Measurements from ENCODE around the gene FOXD4L1.
"Not testable (repeated sequence)": the region's sequence is repeated elsewhere in the genome, so short reads cannot be mapped to it uniquely, and the experiment has no call there.

FOXD4L1 gene

GRCh38 chr2:113498365-113498764 lies at the start of gene FOXD4L1:
FOXD4L1 (plus strand) TSS chr2:113498665; CDS start chr2:113499257, 592 bp downstream.
- not testable (repeated sequence) for H3K9me3 ChIP-seq (ENCODE audit: low read depth, low read length); H3K27ac ChIP-seq; H3K9ac ChIP-seq (ENCODE audit: insufficient read length); H3K36me3 ChIP-seq (ENCODE audit: insufficient read depth, low read length); H3K4me3 ChIP-seq; DNase-seq (ENCODE audit: low read depth, low spot score)

GRCh38 chr2:113465770-113466169 lies 32.7 kb upstream of the FOXD4L1 start:
- not testable (repeated sequence) for DNase-seq (ENCODE audit: low read depth, low spot score); H3K9me3 ChIP-seq (ENCODE audit: low read depth, low read length); H3K4me3 ChIP-seq; H3K27ac ChIP-seq; H3K36me3 ChIP-seq (ENCODE audit: insufficient read depth, low read length); H3K9ac ChIP-seq (ENCODE audit: insufficient read length)

GRCh38 chr2:113476688-113477368 lies 21.6 kb upstream of the FOXD4L1 start:
- H3K9me3 ChIP-seq (ENCODE audit: low read depth, low read length); H3K4me3 ChIP-seq; H3K36me3 ChIP-seq (ENCODE audit: insufficient read depth, low read length); H3K9ac ChIP-seq (ENCODE audit: insufficient read length); H3K27ac ChIP-seq; DNase-seq (ENCODE audit: low read depth, low spot score): not testable (repeated sequence)

DNA sequence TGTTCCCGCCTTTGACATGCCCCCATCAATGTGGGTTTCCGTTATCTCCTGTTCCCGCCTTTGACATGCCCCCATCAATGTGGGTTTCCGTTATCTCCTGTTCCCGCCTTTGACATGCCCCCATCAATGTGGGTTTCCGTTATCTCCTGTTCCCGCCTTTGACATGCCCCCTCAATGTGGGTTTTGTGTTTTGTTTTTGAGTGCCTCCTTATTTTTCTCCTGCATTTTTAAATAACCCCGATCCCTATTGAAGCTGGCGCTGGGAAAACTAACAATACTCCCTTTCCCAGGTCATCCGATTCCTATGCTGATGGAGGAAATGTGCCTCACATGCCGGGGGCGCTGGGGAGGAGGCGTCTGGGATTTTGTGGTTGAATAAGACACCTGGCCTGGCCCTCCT lies 1.9 kb upstream of the FOXD4L1 start:
- not testable (repeated sequence) for H3K9ac ChIP-seq (ENCODE audit: insufficient read length); DNase-seq (ENCODE audit: low read depth, low spot score); H3K36me3 ChIP-seq (ENCODE audit: insufficient read depth, low read length); H3K9me3 ChIP-seq (ENCODE audit: low read depth, low read length); H3K27ac ChIP-seq; H3K4me3 ChIP-seq

DNA sequence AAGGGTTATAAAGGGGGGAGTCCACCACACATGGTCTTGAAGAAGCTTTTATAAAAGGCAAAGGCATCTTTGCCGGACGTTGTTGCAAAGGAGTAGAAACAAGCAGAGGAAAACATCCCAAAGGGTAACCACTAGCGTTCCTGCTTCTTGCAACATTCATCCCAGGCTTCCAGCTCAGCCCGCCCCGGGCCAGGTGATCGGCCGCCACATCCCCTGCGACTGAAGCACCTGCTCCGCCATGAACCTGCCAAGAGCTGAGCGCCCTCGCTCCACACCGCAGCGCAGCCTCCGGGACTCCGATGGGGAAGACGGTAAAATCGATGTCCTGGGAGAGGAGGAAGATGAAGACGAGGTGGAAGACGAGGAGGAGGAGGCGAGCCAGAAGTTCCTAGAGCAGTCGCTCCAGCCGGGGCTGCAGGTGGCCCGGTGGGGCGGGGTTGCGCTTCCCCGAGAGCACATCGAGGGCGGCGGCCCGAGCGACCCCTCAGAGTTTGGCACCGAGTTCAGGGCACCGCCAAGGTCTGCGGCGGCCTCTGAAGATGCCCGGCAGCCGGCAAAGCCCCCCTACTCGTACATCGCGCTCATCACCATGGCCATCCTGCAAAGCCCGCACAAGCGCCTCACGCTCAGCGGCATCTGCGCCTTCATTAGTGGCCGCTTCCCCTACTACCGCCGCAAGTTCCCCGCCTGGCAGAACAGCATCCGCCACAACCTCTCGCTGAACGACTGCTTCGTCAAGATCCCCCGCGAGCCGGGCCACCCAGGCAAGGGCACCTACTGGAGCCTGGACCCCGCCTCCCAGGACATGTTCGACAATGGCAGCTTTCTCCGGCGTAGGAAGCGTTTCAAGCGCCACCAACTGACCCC lies 787 bp downstream of the FOXD4L1 start:
- H3K27ac ChIP-seq; H3K9me3 ChIP-seq (ENCODE audit: low read depth, low read length); DNase-seq (ENCODE audit: low read depth, low spot score); H3K4me3 ChIP-seq; H3K9ac ChIP-seq (ENCODE audit: insufficient read length); H3K36me3 ChIP-seq (ENCODE audit: insufficient read depth, low read length): not testable (repeated sequence)

GRCh38 chr2:113499886-113500722 lies 1.6 kb downstream of the FOXD4L1 start:
- not testable (repeated sequence) for H3K36me3 ChIP-seq (ENCODE audit: insufficient read depth, low read length); H3K27ac ChIP-seq; H3K9me3 ChIP-seq (ENCODE audit: low read depth, low read length); DNase-seq (ENCODE audit: low read depth, low spot score); H3K9ac ChIP-seq (ENCODE audit: insufficient read length); H3K4me3 ChIP-seq

GRCh38 chr2:113500723-113501038 lies 2.2 kb downstream of the FOXD4L1 start:
- not testable (repeated sequence) for H3K9ac ChIP-seq (ENCODE audit: insufficient read length); H3K27ac ChIP-seq; H3K9me3 ChIP-seq (ENCODE audit: low read depth, low read length); H3K36me3 ChIP-seq (ENCODE audit: insufficient read depth, low read length); DNase-seq (ENCODE audit: low read depth, low spot score); H3K4me3 ChIP-seq

DNA sequence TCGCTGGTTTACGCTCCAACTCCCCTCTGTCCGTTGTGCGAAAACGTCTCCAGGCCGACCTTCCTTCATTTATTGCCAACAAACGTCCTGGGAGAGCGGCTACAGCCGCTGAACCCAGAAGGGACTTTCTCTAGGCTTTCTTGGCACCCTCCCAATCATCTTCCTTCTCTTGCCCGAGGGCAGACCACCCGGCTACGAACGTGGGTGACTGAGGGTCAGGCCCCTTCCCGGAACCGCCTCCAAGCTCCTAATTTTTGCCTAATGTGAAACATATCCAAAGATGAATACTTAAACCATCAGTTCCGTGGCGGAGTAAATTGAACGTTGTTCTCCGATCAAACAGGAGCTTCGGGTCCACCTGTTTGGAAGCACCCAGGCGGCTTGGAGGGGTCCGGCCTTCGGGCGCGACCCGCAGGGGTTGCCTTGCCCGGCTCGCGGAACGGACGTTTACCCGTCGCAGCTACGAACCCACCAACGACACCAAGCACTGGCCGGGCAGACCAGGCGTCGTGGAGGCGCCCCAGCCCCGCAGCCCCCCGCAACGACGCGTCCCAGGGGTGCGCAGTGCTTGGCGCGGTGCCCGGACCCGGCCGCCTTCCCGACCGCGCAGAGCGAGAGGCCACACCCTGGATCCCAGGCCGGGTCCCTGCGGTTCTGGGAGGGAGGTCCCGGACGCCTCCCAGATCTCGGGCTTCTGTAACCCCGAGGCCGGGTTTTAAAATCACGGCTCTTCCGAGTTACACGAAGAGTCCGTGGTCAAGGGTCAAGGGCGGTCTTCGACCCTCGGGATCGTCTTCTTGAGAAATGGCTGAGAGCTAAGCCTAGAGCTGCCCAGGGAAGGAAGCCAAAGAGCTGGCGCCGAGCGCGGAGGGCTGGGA lies 4.0 kb downstream of the FOXD4L1 start:
- peak overlapping the region; percentile 68 for H3K4me3 ChIP-seq
- not testable (repeated sequence) for DNase-seq (ENCODE audit: low read depth, low spot score); H3K9ac ChIP-seq (ENCODE audit: insufficient read length); H3K36me3 ChIP-seq (ENCODE audit: insufficient read depth, low read length); H3K9me3 ChIP-seq (ENCODE audit: low read depth, low read length); H3K27ac ChIP-seq

GRCh38 chr2:113503094-113504042 lies 4.9 kb downstream of the FOXD4L1 start:
- TF ChIP-seq EZH2 (IDR thresholded peaks at IDR 0.05), result peak; percentile 75
- not testable (repeated sequence) for H3K9me3 ChIP-seq (ENCODE audit: low read depth, low read length); H3K9ac ChIP-seq (ENCODE audit: insufficient read length); H3K36me3 ChIP-seq (ENCODE audit: insufficient read depth, low read length); DNase-seq (ENCODE audit: low read depth, low spot score); H3K27ac ChIP-seq
- H3K4me3 ChIP-seq, result peak overlapping the region; percentile 68

DNA sequence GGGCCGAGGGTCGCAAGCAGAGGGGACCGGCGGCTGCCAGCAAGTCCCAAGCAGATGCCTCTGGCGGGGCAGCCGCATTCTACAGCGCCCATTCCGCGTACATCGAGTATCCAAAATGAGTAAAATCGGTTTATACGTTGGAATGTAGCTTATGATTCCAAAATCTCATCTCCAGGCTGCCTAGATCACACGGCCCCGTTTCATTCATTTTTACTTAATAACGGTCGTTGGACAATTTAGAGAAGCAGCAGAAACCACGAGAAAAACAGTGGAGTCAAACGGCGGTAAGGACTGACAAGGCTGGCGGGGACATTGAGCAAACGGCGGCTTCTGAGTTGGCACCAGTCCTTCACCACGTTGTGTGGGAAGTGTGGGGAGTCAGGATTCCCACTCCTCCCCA lies 5.6 kb downstream of the FOXD4L1 start:
- H3K9me3 ChIP-seq (ENCODE audit: low read depth, low read length); H3K9ac ChIP-seq (ENCODE audit: insufficient read length); DNase-seq (ENCODE audit: low read depth, low spot score); H3K36me3 ChIP-seq (ENCODE audit: insufficient read depth, low read length); H3K27ac ChIP-seq; H3K4me3 ChIP-seq: not testable (repeated sequence)

GRCh38 chr2:113507394-113508140 lies 9.1 kb downstream of the FOXD4L1 start:
- not testable (repeated sequence) for H3K4me3 ChIP-seq; DNase-seq (ENCODE audit: low read depth, low spot score); H3K27ac ChIP-seq; H3K9ac ChIP-seq (ENCODE audit: insufficient read length); H3K9me3 ChIP-seq (ENCODE audit: low read depth, low read length); H3K36me3 ChIP-seq (ENCODE audit: insufficient read depth, low read length)

GRCh38 chr2:113508187-113508586 lies 9.7 kb downstream of the FOXD4L1 start:
- DNase-seq (ENCODE audit: low read depth, low spot score); H3K9ac ChIP-seq (ENCODE audit: insufficient read length); H3K4me3 ChIP-seq; H3K27ac ChIP-seq; H3K36me3 ChIP-seq (ENCODE audit: insufficient read depth, low read length); H3K9me3 ChIP-seq (ENCODE audit: low read depth, low read length): not testable (repeated sequence)

All from SK-N-MC (cell line).